GM10266 (cell line): Measurements from ENCODE around the gene ASB3.
A peak's percentile ranks its signal among the peaks of the same experiment; 100 is the strongest.

ENCODE experiments used
- DNase-seq: peaks from one replicate; pipeline ENCODE4 v3.0.0; 2012; ENCODE audit errors: extremely low spot score
- CTCF ChIP-seq: IDR thresholded peaks from 2 replicates; pipeline ENCODE4 v1.5.1; 2012; ENCODE audit warnings: mild to moderate bottlenecking, low read depth; ENCODE audit not compliant: control insufficient read depth, insufficient read depth; ENCODE audit errors: missing control alignments

ASB3 gene

DNA sequence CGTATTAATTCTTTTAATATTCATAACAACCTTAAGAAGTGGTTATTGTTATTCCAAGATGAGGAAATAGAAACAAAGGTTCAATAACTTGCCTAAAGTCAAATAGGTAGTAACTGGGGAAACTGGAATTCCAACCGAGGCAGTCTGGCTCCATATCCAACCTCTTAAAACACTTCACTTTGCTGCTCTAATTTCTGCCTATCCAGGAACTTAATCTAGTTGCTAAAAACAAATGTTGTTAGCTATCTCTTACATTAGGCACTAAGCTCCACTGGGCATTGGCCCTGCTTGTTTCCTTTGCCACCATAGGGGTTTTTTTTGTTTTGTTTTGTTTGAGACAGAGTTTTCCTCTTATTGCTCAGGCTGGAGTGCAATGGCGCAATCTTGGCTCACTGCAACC is 24.8 kb upstream of the ASB3 start:
- no peak for DNase-seq
- TF ChIP-seq CTCF = no peak

DNA sequence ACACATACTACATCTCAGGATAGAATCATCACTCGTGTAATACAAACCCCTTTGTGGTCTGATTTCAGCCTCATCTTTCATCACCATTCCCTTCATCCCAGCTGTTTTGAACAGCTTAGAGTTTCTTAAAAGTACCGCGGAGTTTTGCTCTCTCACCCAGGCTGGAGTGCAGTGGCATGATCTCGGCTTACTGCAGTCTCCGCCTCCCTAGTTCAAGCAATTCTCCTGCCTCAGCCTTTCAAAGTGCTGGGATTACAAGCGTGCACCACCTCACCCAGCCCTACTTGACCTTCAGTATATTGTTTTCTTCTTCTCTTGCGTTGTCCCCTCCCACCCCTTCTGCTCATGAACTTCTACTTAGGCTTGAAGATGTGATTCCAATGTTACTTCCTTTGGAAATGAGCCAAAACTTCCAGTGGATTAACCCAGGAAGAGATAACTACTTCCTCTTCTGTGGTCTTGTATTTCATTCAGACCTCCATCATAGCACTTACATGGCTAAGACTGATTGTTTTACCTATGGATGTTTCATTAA is 15.9 kb upstream of the ASB3 start:
- no peak for DNase-seq
- TF ChIP-seq CTCF = no peak

- no peak for DNase-seq
- TF ChIP-seq CTCF = no peak
Observed at GRCh38 chr2:53801547-53801946, 14.8 kb upstream of the ASB3 start.

DNA sequence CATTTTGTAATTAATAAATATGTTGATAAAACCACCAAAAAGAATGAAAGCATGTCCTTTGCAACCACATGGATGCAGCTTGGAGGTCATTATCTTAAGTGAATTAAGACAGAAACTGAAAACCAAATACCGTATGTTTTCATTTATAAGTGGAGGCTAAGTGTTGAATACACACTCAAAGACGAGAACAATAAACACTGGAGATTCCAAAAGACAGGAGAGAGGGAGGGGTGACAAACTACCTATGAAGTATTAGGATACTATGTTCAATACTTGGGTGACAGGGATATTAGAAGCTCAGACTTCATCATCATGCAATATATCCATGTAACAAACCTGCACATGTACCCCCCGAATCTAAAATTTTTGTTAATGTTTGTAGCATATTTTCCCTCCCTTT is 7.1 kb upstream of the ASB3 start:
- TF ChIP-seq CTCF = no peak
- no peak for DNase-seq

DNA sequence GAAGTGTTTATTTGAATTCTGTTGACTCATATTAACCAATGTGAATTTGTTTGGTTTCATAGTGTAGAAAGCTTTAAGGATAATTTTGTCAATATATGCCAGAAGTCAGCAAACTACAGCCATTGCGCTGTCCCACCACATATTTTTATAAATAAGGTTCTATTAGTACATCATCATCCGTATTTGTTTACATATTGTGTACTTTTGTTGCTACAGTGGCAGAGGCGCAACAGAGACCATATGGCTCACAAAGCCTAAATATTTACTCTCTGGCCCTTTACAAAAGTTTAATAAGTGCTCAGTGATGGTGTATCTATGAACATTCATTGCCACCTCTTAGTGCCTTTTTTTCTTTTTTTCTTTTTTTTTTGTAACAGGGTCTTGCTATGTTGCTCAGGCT is 6.5 kb upstream of the ASB3 start:
- no peak for DNase-seq
- no peak for TF ChIP-seq CTCF

DNA sequence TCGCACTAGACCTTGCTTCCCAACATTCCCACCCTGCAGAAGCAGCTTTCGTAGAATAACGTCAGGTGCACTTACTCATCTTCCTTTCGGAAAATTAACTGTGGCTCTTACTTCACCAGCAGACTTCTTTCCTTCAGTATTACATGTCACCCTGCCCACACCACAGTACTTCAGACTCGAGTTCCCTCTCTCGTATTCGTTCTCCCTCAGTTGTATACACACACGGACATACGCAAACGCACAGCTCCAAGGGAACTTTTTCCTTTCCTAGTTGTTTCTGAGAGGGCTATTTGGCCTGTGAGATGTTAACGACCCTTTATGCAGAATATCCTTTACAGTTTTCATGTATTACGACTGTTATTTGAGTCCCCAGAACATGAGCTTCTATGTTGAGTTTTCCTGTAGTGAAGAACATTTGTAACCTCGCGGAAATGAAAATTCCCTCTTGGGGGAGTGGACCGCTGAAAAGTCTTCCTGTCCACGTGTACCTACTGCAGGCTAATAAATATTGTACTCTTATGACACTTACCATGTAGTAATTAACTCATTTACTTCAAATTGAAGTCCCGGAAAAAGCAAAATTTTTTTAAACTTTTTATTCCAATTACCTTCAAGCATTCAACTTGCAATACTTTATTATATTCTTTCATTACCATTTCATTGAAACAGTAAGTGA is 999 bp upstream of the ASB3 start:
- no peak for DNase-seq

DNA sequence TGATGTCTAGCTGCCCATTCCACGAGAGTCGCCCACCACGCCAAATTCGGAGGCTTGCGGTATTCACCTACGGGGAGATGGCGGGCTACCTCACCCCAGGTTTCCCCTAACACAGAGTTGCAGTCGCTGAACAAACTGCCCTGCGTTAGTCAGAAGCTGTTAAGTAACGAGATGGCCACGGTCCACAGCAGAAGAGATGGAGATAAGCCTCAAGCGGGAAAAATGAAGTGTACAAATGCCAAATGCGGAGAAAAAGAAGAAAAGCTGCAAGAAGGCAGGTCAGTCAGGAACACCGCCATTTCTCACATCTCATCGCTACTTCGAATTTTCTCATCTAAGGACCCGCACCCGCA is 425 bp downstream of the ASB3 start:
- no peak for TF ChIP-seq CTCF
- peak; percentile 17 for DNase-seq

More for the DNA sequence above, 999 bp upstream of the ASB3 start:
- no peak for TF ChIP-seq CTCF
